Measurements from ENCODE around the gene DTNBP1.

Gene DTNBP1

GRCh38 chr6:15604843-15605242 is 58.0 kb downstream of the DTNBP1 start:
- TF ChIP-seq CTCF (IDR thresholded peaks at IDR 0.05; ENCODE audit: low read depth, low read length): no peak
- DNase-seq (ENCODE audit: extremely low read depth, low read depth): no peak

- DNase-seq (ENCODE audit: extremely low read depth, low read depth): no peak
- no peak for TF ChIP-seq CTCF (IDR thresholded peaks at IDR 0.05; ENCODE audit: low read depth, low read length)
Observed at GRCh38 chr6:15602154-15602553, 60.7 kb downstream of the DTNBP1 start.

- DNase-seq (ENCODE audit: extremely low read depth, low read depth): no peak
- no peak for TF ChIP-seq CTCF (IDR thresholded peaks at IDR 0.05; ENCODE audit: low read depth, low read length)
Observed at GRCh38 chr6:15598273-15598798, 64.5 kb downstream of the DTNBP1 start.

GRCh38 chr6:15596186-15596896 is 66.5 kb downstream of the DTNBP1 start:
- no peak for DNase-seq (ENCODE audit: extremely low read depth, low read depth)
- no peak for TF ChIP-seq CTCF (IDR thresholded peaks at IDR 0.05; ENCODE audit: low read depth, low read length)

- no peak for DNase-seq (ENCODE audit: extremely low read depth, low read depth)
Observed at GRCh38 chr6:15595461-15596173, 67.2 kb downstream of the DTNBP1 start.

GRCh38 chr6:15594512-15595259 is 68.1 kb downstream of the DTNBP1 start:
- no peak for TF ChIP-seq CTCF (IDR thresholded peaks at IDR 0.05; ENCODE audit: low read depth, low read length)
- DNase-seq (ENCODE audit: extremely low read depth, low read depth): no peak

More at GRCh38 chr6:15595461-15596173, 67.2 kb downstream of the DTNBP1 start:
- no peak for TF ChIP-seq CTCF (IDR thresholded peaks at IDR 0.05; ENCODE audit: low read depth, low read length)

Data from AG09319 (cell line).